Small intestine (tissue), 7 donors: ENCODE results near the gene CNTN5. TPM values are rescaled to one million over a fixed set of nuclear protein-coding genes. Genes with fewer than 3 reads are reported as not detected.

Experiments used
- DNase-seq, 2 donors: peaks; one replicate each; pipeline versions ENCODE4 v3.0.0 to v3.0.0-alpha.2; 2013
- FAIRE-seq: peaks from 2 replicates; lab custom pipeline; 2012; peaks lifted over from hg19 to GRCh38; lab: Jason Lieb, UNC
- H3K27ac ChIP-seq, 3 donors: one replicate each; pipeline ENCODE4 v1.5.1; 2013; ENCODE audit warnings: low read length in 2 of 3, mild to moderate bottlenecking in 2 of 3, control low read depth in 1 of 3, inconsistent platforms in 1 of 3, low read depth in 1 of 3, moderate library complexity in 1 of 3
- H3K27me3 ChIP-seq, 3 donors: one replicate each; pipeline ENCODE4 v1.6.1; 2013; ENCODE audit warnings: low read length in 3 of 3, inconsistent platforms in 1 of 3; ENCODE audit not compliant: control insufficient read depth in 3 of 3, insufficient read depth in 3 of 3
- H3K36me3 ChIP-seq, 3 donors: one replicate each; pipeline ENCODE4 v1.6.1; 2013; ENCODE audit warnings: low read length in 3 of 3, inconsistent platforms in 1 of 3, low read depth in 1 of 3, mild to moderate bottlenecking in 1 of 3, moderate library complexity in 1 of 3; ENCODE audit not compliant: control insufficient read depth in 3 of 3, insufficient read depth in 2 of 3
- H3K4me1 ChIP-seq, 3 donors: one replicate each; pipeline ENCODE4 v1.6.1; 2013; ENCODE audit warnings: low read length in 2 of 3, inconsistent platforms in 1 of 3, low read depth in 1 of 3, mild to moderate bottlenecking in 1 of 3, moderate library complexity in 1 of 3; ENCODE audit not compliant: control insufficient read depth in 3 of 3, insufficient read depth in 2 of 3
- H3K4me3 ChIP-seq, 3 donors: one replicate each; pipeline ENCODE4 v1.5.1; 2013; ENCODE audit warnings: low read length in 3 of 3, control low read depth in 1 of 3, inconsistent platforms in 1 of 3, low read depth in 1 of 3, mild to moderate bottlenecking in 1 of 3, moderate library complexity in 1 of 3
- H3K9me3 ChIP-seq, 2 donors: one replicate each; pipeline ENCODE4 v1.6.1; 2013; ENCODE audit warnings: low read depth in 1 of 2, low read length in 1 of 2; ENCODE audit not compliant: control insufficient read depth in 2 of 2, insufficient read depth in 1 of 2
- WGBS, 3 donors: extraction: QIAGEN DNeasy Blood & Tissue Kit; methylation state at CpG; one replicate each; pipeline ENCODE4 v1.1.7; 2013; 5-methylcytosine and 5-hydroxymethylcytosine counted together
- polyA plus RNA-seq, 4 donors: library from polyadenylated mRNA; stranded (reverse) in 3 of 4; unstranded in 1 of 4; fragments of 200-250 nt in 3 of 4; fragments of 120-200 nt in 1 of 4; gene quantifications; one replicate each; pipeline versions ENCODE4 v1.2.1 to v1.2.3, GENCODE V29; 2013
- donor health status: healthy with polysubstance abuse.
- donor health status: control.
- donor health status: control.
- donor health status: Bipolar disorder and iron deficiency.
- donor health status: healthy.

CNTN5 gene
- polyA plus RNA-seq, 4 donors = 0.04 to 0.09 TPM; not detected in 2

DNA sequence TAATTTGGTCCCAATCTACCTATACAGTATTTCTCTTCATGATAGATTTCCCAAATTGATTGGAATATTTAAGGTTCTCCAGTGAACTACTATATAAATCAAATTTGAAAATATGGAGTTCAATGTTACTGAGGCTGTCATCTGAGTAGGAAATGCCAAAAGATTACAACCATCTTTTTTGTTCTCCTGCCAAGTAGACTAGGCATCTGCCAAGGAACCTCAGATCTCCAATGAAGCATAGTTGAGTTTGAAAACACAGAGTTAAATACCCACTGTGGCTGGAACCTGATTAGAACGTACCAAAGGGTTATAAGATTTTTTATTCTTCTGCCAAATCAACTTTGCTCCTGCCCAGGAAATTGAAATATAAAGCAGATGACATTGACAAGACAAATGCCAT, 330.9 kb downstream of the CNTN5 start:
- Histone ChIP-seq H3K4me3 (no peak overlapping the region), H3K4me1 (no peaks in the 10 kb centered on the region), H3K9me3 (no peaks in the 10 kb centered on the region), H3K27me3 (no peaks in the 10 kb centered on the region), H3K27ac (no peak overlapping the region), H3K36me3 (no peaks in the 10 kb centered on the region)
- FAIRE-seq (no peak), DNase-seq (no peak)
- 7 to 26% (median 15%) methylated on average over 1 of the region's 1 CpG for WGBS, 3 donors

DNA sequence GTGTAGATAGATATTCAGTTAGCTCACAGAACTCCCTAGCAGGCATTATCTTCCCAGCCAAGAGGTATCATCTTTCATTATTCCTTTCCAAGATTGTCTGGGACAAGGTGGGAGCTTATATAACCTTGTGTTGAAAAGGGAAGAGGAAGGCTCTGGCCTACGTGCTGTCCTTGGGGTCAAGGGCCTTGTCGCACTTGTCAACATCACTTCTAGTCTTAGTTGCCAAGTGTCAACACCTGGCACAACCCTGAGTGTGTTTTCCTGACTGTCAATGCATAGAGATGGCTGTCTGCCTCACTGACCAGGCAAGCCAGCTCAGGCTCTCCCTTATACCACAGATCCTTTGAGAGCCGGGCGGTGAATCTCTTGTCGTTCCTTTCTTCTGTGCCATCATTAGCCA, 331.9 kb downstream of the CNTN5 start:
- FAIRE-seq (no peak), DNase-seq (no peak)
- WGBS, 3 donors = 78 to 83% (median 80%) methylated on average over 5 of the region's 5 CpGs
- H3K27me3 ChIP-seq = no peaks in the 10 kb centered on the region
- H3K4me1 ChIP-seq = no peaks in the 10 kb centered on the region
- H3K4me3 ChIP-seq = no peak overlapping the region
- no peaks in the 10 kb centered on the region for H3K36me3 ChIP-seq
- no peaks in the 10 kb centered on the region for H3K9me3 ChIP-seq
- H3K27ac ChIP-seq = no peak overlapping the region

DNA sequence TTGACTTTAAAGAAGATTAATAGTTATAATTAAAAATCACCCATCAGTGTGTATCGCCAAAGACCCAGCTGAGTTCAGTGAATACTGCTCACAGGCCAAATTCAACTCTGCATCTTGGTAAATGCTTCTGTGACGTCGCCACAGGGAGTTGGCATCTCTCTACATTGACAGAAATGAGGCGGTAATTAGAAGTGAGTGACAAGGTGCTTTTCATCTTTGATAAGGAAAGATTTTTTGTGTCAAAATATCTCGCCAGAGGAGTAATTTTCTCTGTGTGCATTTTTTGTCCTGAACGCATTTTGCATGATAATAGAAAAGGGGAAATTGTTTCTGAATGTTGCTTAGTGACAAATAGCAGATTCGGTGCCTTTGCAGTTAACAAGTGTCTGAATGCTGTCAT, 345.8 kb downstream of the CNTN5 start:
- Histone ChIP-seq H3K9me3 (no peaks in the 10 kb centered on the region), H3K4me3 (no peak overlapping the region), H3K4me1 (no peaks in the 10 kb centered on the region), H3K27me3 (no peaks in the 10 kb centered on the region), H3K36me3 (no peaks in the 10 kb centered on the region), H3K27ac (no peak overlapping the region)
- WGBS, 3 donors = 82 to 86% (median 83%) methylated on average over 7 of the region's 7 CpGs
- FAIRE-seq (no peak), DNase-seq (no peak)

GRCh38 chr11:99368583-99368982, 347.8 kb downstream of the CNTN5 start:
- 75 to 77% (median 75%) methylated on average over 5 of the region's 5 CpGs for WGBS, 3 donors
- FAIRE-seq (no peak), DNase-seq (no peak)
- Histone ChIP-seq H3K27me3 (no peaks in the 10 kb centered on the region), H3K36me3 (no peaks in the 10 kb centered on the region), H3K4me1 (no peaks in the 10 kb centered on the region), H3K27ac (no peak overlapping the region), H3K9me3 (no peaks in the 10 kb centered on the region), H3K4me3 (no peak overlapping the region)

GRCh38 chr11:99370549-99371216, 349.9 kb downstream of the CNTN5 start:
- no peak for DNase-seq
- FAIRE-seq = no peak

DNA sequence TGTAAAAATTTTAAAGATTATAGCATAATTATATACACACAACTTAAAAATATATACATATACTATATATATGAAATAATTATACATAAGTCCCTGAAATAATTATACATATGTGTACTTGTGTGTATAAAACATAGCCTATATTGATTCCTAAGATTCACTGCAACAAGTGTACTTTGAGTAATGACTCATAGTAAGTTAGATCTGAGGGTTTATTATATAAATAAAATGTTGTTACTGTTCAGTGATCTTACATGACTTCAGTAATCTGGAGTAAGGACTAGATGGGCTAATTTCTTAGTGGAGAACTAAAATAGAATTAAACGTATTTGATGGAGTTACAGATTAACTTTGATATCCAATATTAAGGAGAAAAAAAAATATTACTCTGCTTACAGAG, 350.5 kb downstream of the CNTN5 start:
- no peak for FAIRE-seq
- no peaks in the 10 kb centered on the region for H3K4me1 ChIP-seq
- no peak overlapping the region for H3K27ac ChIP-seq
- DNase-seq = no peak
- H3K27me3 ChIP-seq = no peaks in the 10 kb centered on the region
- no peaks in the 10 kb centered on the region for H3K36me3 ChIP-seq
- no peaks in the 10 kb centered on the region for H3K9me3 ChIP-seq
- no peak overlapping the region for H3K4me3 ChIP-seq
- 36 to 68% (median 48%) methylated on average over 1 of the region's 1 CpG for WGBS, 3 donors

More at GRCh38 chr11:99370549-99371216, 349.9 kb downstream of the CNTN5 start:
- Histone ChIP-seq H3K4me1 (no peaks in the 10 kb centered on the region), H3K9me3 (no peaks in the 10 kb centered on the region), H3K27me3 (no peaks in the 10 kb centered on the region), H3K4me3 (no peak overlapping the region), H3K27ac (no peak overlapping the region), H3K36me3 (no peaks in the 10 kb centered on the region)
- WGBS, 3 donors = 31 to 34% (median 31%) methylated on average over 4 of the region's 4 CpGs

DNA sequence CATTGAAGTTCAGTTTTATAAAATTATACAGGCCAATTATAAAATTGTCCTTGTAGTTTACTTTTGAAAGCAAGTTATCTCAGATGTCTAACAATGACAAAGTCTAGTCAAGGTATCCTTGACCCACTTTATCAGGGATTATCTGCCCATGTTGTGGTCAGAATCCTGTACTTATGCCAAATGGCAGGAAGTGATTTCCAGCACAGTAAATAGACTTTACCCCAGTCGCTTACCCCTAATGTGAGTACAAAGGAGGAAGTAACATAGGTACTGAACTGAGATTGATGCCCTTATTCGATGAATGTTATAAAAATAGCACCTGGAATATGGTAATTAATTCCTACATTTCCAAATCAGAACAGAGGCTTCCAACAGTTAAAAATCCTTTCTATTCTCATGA, 355.7 kb downstream of the CNTN5 start:
- 32 to 69% (median 43%) methylated on average over 2 of the region's 2 CpGs for WGBS, 3 donors
- FAIRE-seq (no peak), DNase-seq (no peak)
- H3K27me3 ChIP-seq = no peaks in the 10 kb centered on the region
- no peaks in the 10 kb centered on the region for H3K4me1 ChIP-seq
- H3K9me3 ChIP-seq = no peaks in the 10 kb centered on the region
- no peak overlapping the region for H3K27ac ChIP-seq
- H3K36me3 ChIP-seq = no peaks in the 10 kb centered on the region
- H3K4me3 ChIP-seq = no peak overlapping the region

- FAIRE-seq (no peak), DNase-seq (no peak)
- no peaks in the 10 kb centered on the region for H3K9me3 ChIP-seq
- no peak overlapping the region for H3K4me3 ChIP-seq
- H3K4me1 ChIP-seq = no peaks in the 10 kb centered on the region
- no peaks in the 10 kb centered on the region for H3K27me3 ChIP-seq
- WGBS, 3 donors = 79 to 86% (median 80%) methylated on average over 4 of the region's 4 CpGs
- H3K36me3 ChIP-seq = no peaks in the 10 kb centered on the region
- H3K27ac ChIP-seq = no peak overlapping the region
Measured at GRCh38 chr11:99383648-99384245, 363.0 kb downstream of the CNTN5 start.
